ENCODE results near the gene RUNDC1.

The RUNDC1 gene

GRCh38 chr17:43024407-43025289, 44.3 kb downstream of the RUNDC1 start, which contains the start of gene RND2:
Gene RND2 (plus strand): TSS chr17:43025231. CDS start chr17:43025348, 117 bp downstream.
- Histone ChIP-seq H3K79me2 (ENCODE audit: insufficient read depth, low read length) (no peaks in the 10 kb centered on the region), H3K36me3 (ENCODE audit: insufficient read depth, low read length) (no peaks in the 10 kb centered on the region), H3K4me3 (ENCODE audit: low read depth in 1 of 2, low read length in 2 of 2) (peak within 1 kb of the TSS; percentile 28 to 69; a peak in 3 of 4 replicates)

GRCh38 chr17:43025290-43025657, 44.9 kb downstream of the RUNDC1 start:
- Histone ChIP-seq H3K4me2 (ENCODE audit: insufficient read depth, low read length) (peak overlapping the region; percentile 96), H3K36me3 (ENCODE audit: insufficient read depth, low read length) (no peaks in the 10 kb centered on the region), H3K9me3 (ENCODE audit: insufficient read depth, low read length, severe bottlenecking) (no peaks in the 10 kb centered on the region), H4K20me1 (ENCODE audit: insufficient read depth, low read length) (no peaks in the 10 kb centered on the region), H3K9ac (ENCODE audit: low read depth, low read length) (peak overlapping the region; percentile 63), H3K27me3 (ENCODE audit: insufficient read depth, low read length, poor library complexity) (peaks cover 6% of the 10 kb centered on the region), H3K27ac (ENCODE audit: low read length) (no peak overlapping the region), H3K79me2 (ENCODE audit: insufficient read depth, low read length) (no peaks in the 10 kb centered on the region), H3K4me1 (ENCODE audit: insufficient read depth, low read length) (peaks cover 33% of the 10 kb centered on the region), H3K4me3 (ENCODE audit: low read depth in 1 of 2, low read length in 2 of 2) (peak overlapping the region in 1 of 2 experiments; percentile 51; a peak in 3 of 4 replicates), H2AFZ (ENCODE audit: low read depth, low read length) (peak overlapping the region; percentile 47)
- ATAC-seq (ENCODE audit: insufficient read depth, low read depth) (peak; percentile 23), DNase-seq (no peak)
- TF ChIP-seq, protein P1, sequence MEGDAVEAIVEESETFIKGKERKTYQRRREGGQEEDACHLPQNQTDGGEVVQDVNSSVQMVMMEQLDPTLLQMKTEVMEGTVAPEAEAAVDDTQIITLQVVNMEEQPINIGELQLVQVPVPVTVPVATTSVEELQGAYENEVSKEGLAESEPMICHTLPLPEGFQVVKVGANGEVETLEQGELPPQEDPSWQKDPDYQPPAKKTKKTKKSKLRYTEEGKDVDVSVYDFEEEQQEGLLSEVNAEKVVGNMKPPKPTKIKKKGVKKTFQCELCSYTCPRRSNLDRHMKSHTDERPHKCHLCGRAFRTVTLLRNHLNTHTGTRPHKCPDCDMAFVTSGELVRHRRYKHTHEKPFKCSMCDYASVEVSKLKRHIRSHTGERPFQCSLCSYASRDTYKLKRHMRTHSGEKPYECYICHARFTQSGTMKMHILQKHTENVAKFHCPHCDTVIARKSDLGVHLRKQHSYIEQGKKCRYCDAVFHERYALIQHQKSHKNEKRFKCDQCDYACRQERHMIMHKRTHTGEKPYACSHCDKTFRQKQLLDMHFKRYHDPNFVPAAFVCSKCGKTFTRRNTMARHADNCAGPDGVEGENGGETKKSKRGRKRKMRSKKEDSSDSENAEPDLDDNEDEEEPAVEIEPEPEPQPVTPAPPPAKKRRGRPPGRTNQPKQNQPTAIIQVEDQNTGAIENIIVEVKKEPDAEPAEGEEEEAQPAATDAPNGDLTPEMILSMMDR (IDR thresholded peaks at IDR 0.05; ENCODE audit: borderline replicate concordance, extremely low read depth, low read length, poor library complexity, severe bottlenecking): no peak
- no peak for TF ChIP-seq EZH2 (IDR thresholded peaks at IDR 0.05; ENCODE audit: borderline replicate concordance, low read depth, low read length, severe bottlenecking)

More at GRCh38 chr17:43024407-43025289, 44.3 kb downstream of the RUNDC1 start, which contains the start of gene RND2:
- peak within 1 kb of the TSS; percentile 96 for H3K4me2 ChIP-seq (ENCODE audit: insufficient read depth, low read length)
- H3K9ac ChIP-seq (ENCODE audit: low read depth, low read length): peak within 1 kb of the TSS; percentile 63
- H4K20me1 ChIP-seq (ENCODE audit: insufficient read depth, low read length): no peaks in the 10 kb centered on the region
- H3K27me3 ChIP-seq (ENCODE audit: insufficient read depth, low read length, poor library complexity): peaks cover 6% of the 10 kb centered on the region
- ATAC-seq (ENCODE audit: insufficient read depth, low read depth): peak; percentile 62
- peak within 1 kb of the TSS; percentile 51; the same call in 1 of the 2 replicates for H3K27ac ChIP-seq (ENCODE audit: low read length)
- TF ChIP-seq EZH2 (IDR thresholded peaks at IDR 0.05; ENCODE audit: borderline replicate concordance, low read depth, low read length, severe bottlenecking): no peak
- TF ChIP-seq, protein P1 (IDR thresholded peaks at IDR 0.05; ENCODE audit: borderline replicate concordance, extremely low read depth, low read length, poor library complexity, severe bottlenecking): peak; percentile 76
- no peaks in the 10 kb centered on the region for H3K9me3 ChIP-seq (ENCODE audit: insufficient read depth, low read length, severe bottlenecking)
- H2AFZ ChIP-seq (ENCODE audit: low read depth, low read length): peak within 1 kb of the TSS; percentile 76
- peak; percentile 84 for DNase-seq
- peaks cover 33% of the 10 kb centered on the region for H3K4me1 ChIP-seq (ENCODE audit: insufficient read depth, low read length)

DNA sequence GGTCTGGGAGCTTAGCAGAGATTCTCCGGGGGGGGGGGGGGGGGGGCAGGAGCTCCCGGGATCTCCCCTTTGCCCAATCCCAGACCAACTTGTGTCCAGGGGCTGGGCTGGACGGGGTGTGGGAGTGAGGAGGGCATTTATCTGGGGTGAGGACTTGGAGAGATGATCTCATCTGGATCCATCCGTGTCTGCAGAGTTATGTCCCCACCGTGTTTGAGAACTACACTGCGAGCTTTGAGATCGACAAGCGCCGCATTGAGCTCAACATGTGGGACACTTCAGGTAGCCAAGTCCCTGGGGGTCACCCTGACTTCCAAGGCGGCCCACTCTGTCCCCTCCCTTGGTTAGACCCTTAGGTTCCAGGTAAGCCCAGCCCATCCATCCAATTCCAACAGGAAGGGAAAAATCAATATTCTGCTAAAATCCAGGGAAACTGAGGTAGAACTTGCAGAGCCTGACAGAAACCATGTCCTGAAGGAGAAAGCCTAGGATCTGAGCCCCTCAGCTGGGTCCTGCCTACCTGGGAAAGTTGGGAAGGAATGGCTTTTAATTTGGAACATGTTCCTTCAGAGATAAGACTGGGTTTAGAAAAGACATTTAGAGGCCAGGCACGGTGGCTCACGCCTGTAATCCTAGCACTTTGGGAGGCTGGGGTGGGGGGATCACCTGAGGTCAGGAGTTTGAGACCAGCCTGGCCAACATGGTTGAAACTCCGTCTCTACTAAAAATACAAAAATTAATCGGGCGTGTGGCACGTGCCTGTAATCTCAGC, 45.6 kb downstream of the RUNDC1 start:
- DNase-seq: no peak
- peaks cover 30% of the 10 kb centered on the region for H3K4me1 ChIP-seq (ENCODE audit: insufficient read depth, low read length)
- no peak overlapping the region; the same call in 1 of the 2 replicates for H2AFZ ChIP-seq (ENCODE audit: low read depth, low read length)
- H3K27me3 ChIP-seq (ENCODE audit: insufficient read depth, low read length, poor library complexity): peaks cover 6% of the 10 kb centered on the region
- no peak overlapping the region; a peak in 1 of 4 replicates for H3K4me3 ChIP-seq (ENCODE audit: low read depth in 1 of 2, low read length in 2 of 2)
- peak overlapping the region; percentile 63; the same call in 1 of the 2 replicates for H3K9ac ChIP-seq (ENCODE audit: low read depth, low read length)
- no peaks in the 10 kb centered on the region for H3K36me3 ChIP-seq (ENCODE audit: insufficient read depth, low read length)
- no peak overlapping the region for H3K27ac ChIP-seq (ENCODE audit: low read length)
- no peak for TF ChIP-seq EZH2 (IDR thresholded peaks at IDR 0.05; ENCODE audit: borderline replicate concordance, low read depth, low read length, severe bottlenecking)
- TF ChIP-seq, protein P1 (IDR thresholded peaks at IDR 0.05; ENCODE audit: borderline replicate concordance, extremely low read depth, low read length, poor library complexity, severe bottlenecking): no peak
- H3K79me2 ChIP-seq (ENCODE audit: insufficient read depth, low read length): no peaks in the 10 kb centered on the region
- ATAC-seq (ENCODE audit: insufficient read depth, low read depth): no peak
- H3K4me2 ChIP-seq (ENCODE audit: insufficient read depth, low read length): peak overlapping the region; percentile 96; the same call in 1 of the 2 replicates
- H4K20me1 ChIP-seq (ENCODE audit: insufficient read depth, low read length): no peaks in the 10 kb centered on the region
- no peaks in the 10 kb centered on the region for H3K9me3 ChIP-seq (ENCODE audit: insufficient read depth, low read length, severe bottlenecking)
